Thyroid gland (tissue), 4 donors: ENCODE data around the gene UBE2V1. TPM values are rescaled to one million over a fixed set of nuclear protein-coding genes. Genes with fewer than 3 reads are reported as not detected.
"Not testable (repeated sequence)": the region's sequence is repeated elsewhere in the genome, so short reads cannot be mapped to it uniquely, and the experiment has no call there.

Experiments used
- DNase-seq, 2 donors: peaks; one replicate each; pipeline ENCODE4 v3.0.0-alpha.2; 2019
- H3K27ac ChIP-seq, 3 donors: fragments of 200-600 bp; sonication (generic); 1 replicate in 2 of 3; 2 replicates in 1 of 3; pipeline ENCODE4 v1.5.1; 2016 to 2019; ENCODE audit warnings: mild to moderate bottlenecking in 1 of 3, moderate library complexity in 1 of 3
- H3K27me3 ChIP-seq: fragments of 200-600 bp; sonication (generic); one replicate; pipeline ENCODE4 v1.5.1; 2019
- H3K36me3 ChIP-seq, 2 donors: fragments of 200-600 bp; sonication (generic); one replicate each; pipeline ENCODE4 v1.5.1; 2016 to 2019
- H3K4me1 ChIP-seq, 2 donors: fragments of 200-600 bp; sonication (generic); one replicate each; pipeline ENCODE4 v1.5.1; 2017 to 2019
- H3K4me3 ChIP-seq, 3 donors: fragments of 200-600 bp; sonication (generic); replicated peaks in 1 of 3; 1 replicate in 2 of 3; 2 replicates in 1 of 3; pipeline ENCODE4 v1.5.1; 2016; ENCODE audit warnings: mild to moderate bottlenecking in 1 of 3
- H3K9me3 ChIP-seq: fragments of 200-600 bp; sonication (generic); one replicate; pipeline ENCODE4 v1.5.1; 2017
- POLR2A ChIP-seq, 2 donors: fragments of 450-650 bp; IDR thresholded peaks; one replicate each; pipeline ENCODE4 v1.6.1; 2017; ENCODE audit warnings: antibody characterized with exemption in 2 of 2, mild to moderate bottlenecking in 2 of 2, moderate library complexity in 1 of 2
- WGBS, 2 donors: methylation state at CpG; one replicate each; pipeline ENCODE4 v1.1.5; 2017; 5-methylcytosine and 5-hydroxymethylcytosine counted together
- intact Hi-C: fragments of 100-400 bp; cut with DNase I; formaldehyde crosslinking; loops from one replicate; pipeline ENCODE4 v1.15.1; 2023
- total RNA-seq, 4 donors: library from RNA; depleted of rRNA; stranded (reverse); fragments of >200 nt; gene quantifications; one replicate each; pipeline ENCODE4 v1.2.3, GENCODE V29; 2016
- TF ChIP-seq, protein P1 (sequence below), 6 experiments: fragments of 200-600 bp in 3 of 6; fragments of 450-650 bp in 3 of 6; sonication (generic) in 3 of 6; IDR thresholded peaks; one replicate each; pipeline ENCODE4 v1.5.1; 2016 to 2019; ENCODE audit warnings: antibody characterized with exemption in 6 of 6, mild to moderate bottlenecking in 2 of 6, inconsistent platforms in 1 of 6, moderate library complexity in 1 of 6

UBE2V1 gene
- total RNA-seq, 4 donors from 2014 or later = 77.3 to 110 (median 92.3) TPM

DNA sequence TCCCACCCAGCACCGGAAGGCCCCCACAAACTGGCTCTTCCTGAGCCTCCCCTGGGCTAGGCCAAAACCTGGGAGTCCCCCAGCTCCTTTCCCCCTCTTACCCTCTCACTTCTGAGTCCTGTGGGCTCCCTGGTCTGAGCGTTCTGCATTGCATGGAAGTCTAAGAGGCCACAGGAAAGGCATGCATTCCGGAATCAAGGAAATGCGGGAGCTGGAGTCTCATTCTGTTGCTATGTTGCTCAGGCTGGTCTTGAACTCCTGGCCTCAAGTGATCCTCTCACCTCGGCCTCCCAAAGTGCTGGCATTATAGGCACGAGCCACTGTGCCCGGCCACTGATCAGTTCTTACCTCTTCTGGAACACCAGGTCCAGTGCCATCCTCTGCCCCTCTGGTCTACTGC lies 45.9 kb downstream of the UBE2V1 start:
- H3K36me3 ChIP-seq = no peaks in the 10 kb centered on the region
- H3K9me3 ChIP-seq = no peaks in the 10 kb centered on the region
- intact Hi-C loops = no loop called here
- no peak overlapping the region for H3K27ac ChIP-seq
- H3K4me1 ChIP-seq = peaks cover 0 to 8% of the 10 kb centered on the region in 2 donors
- H3K4me3 ChIP-seq = no peak overlapping the region
- 91 to 95% methylated on average over 6 to 7 of the region's 7 CpGs for WGBS, 2 donors
- TF ChIP-seq POLR2A (IDR thresholded peaks at IDR 0.05) = no peak
- TF ChIP-seq, protein P1, sequence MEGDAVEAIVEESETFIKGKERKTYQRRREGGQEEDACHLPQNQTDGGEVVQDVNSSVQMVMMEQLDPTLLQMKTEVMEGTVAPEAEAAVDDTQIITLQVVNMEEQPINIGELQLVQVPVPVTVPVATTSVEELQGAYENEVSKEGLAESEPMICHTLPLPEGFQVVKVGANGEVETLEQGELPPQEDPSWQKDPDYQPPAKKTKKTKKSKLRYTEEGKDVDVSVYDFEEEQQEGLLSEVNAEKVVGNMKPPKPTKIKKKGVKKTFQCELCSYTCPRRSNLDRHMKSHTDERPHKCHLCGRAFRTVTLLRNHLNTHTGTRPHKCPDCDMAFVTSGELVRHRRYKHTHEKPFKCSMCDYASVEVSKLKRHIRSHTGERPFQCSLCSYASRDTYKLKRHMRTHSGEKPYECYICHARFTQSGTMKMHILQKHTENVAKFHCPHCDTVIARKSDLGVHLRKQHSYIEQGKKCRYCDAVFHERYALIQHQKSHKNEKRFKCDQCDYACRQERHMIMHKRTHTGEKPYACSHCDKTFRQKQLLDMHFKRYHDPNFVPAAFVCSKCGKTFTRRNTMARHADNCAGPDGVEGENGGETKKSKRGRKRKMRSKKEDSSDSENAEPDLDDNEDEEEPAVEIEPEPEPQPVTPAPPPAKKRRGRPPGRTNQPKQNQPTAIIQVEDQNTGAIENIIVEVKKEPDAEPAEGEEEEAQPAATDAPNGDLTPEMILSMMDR (IDR thresholded peaks at IDR 0.05) = no peak
- DNase-seq = no peak
- no peaks in the 10 kb centered on the region for H3K27me3 ChIP-seq

DNA sequence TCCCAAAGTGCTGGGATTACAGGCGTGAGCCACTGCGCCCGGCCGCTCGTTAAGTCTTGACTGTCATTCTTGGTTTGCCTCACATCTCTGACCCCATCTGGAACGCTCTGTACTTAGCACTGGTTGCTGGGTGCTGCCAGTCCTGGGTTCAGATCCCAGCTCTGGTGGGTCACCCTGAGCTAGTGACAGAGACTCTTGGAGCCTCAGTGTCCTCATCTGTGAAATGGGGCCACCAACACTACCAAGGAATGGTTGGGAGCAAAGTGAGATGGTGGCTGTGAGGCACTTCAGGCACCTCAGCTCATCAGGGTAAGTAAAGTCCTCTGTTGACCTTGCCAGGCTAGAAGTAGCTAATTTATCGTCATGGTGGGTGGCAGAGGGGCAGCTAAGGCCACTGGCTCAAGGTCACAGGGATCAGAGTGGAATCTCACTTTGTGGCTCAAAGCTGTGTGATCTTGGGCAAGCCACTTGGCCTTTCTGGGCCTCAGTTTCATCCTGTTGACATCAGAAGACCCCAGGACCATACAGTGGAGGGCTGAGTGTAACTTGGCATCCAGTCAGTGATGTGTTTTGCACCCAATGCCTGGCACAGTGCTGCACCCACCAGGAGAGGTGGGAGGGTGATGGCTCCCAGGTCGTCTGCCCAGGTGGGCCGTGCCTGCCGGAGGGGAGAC lies 46.7 kb downstream of the UBE2V1 start:
- intact Hi-C loops = no loop called here
- 97 to 98% methylated on average over 10 of the region's 10 CpGs for WGBS, 2 donors
- Histone ChIP-seq H3K9me3 (no peaks in the 10 kb centered on the region), H3K4me1 (peaks cover 0 to 8% of the 10 kb centered on the region in 2 donors), H3K4me3 (no peak overlapping the region), H3K36me3 (no peaks in the 10 kb centered on the region), H3K27me3 (no peaks in the 10 kb centered on the region), H3K27ac (no peak overlapping the region)
- no peak for TF ChIP-seq POLR2A (IDR thresholded peaks at IDR 0.05)
- TF ChIP-seq, protein P1 (IDR thresholded peaks at IDR 0.05) = no peak
- DNase-seq = no peak

DNA sequence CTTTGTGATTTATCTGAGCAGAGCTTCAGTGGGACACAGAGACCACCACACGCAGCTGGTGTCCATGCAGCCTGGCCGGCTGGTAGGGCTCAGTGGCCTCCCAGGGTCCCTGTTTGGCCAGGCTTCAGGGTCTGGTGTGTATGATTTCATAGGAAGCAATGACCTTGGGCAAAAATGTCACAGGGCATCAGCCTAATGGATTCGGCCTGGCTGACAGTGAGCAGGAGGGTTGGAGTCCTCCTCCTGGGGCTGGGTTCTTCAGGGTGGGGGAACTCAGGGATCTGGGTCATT lies 47.7 kb downstream of the UBE2V1 start:
- no peak for TF ChIP-seq POLR2A (IDR thresholded peaks at IDR 0.05)
- TF ChIP-seq, protein P1 (IDR thresholded peaks at IDR 0.05) = no peak
- intact Hi-C loops = no loop called here

DNA sequence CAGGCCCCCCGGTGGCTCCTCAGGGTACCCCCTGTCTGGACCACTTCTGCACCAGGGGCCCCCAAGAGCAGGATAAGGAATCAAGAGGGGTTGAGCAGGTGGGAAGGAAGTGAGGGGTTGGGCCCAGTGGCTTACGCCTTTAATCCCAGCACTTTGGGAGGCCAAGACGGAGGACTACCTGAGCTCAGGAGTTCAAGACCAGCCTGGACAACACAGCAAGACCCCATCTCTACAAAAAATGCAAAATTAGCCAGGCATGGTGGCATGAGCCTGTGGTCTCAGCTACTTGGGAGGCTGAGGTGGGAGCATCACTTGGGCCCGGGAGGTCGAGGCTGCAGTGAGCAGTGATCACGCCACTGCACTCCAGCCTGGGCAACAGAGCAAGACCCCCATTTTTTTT lies 49.2 kb downstream of the UBE2V1 start:
- H3K4me3 ChIP-seq, H3K27ac ChIP-seq, DNase-seq, intact Hi-C loops, H3K36me3 ChIP-seq, H3K27me3 ChIP-seq, H3K9me3 ChIP-seq: not testable (repeated sequence)
- WGBS, 2 donors = 94 to 100% methylated on average over 5 to 6 of the region's 6 CpGs
- peaks cover 0 to 18% of the 10 kb centered on the region in 2 donors for H3K4me1 ChIP-seq

More for the DNA sequence above, 47.7 kb downstream of the UBE2V1 start:
- DNase-seq = no peak
- H3K4me3 ChIP-seq = no peak overlapping the region
- WGBS, 2 donors = 96 to 100% methylated on average over 2 to 3 of the region's 3 CpGs
- H3K27me3 ChIP-seq = no peaks in the 10 kb centered on the region
- H3K36me3 ChIP-seq = no peaks in the 10 kb centered on the region
- H3K27ac ChIP-seq = no peak overlapping the region
- peaks cover 0 to 12% of the 10 kb centered on the region in 2 donors for H3K4me1 ChIP-seq
- no peaks in the 10 kb centered on the region for H3K9me3 ChIP-seq

DNA sequence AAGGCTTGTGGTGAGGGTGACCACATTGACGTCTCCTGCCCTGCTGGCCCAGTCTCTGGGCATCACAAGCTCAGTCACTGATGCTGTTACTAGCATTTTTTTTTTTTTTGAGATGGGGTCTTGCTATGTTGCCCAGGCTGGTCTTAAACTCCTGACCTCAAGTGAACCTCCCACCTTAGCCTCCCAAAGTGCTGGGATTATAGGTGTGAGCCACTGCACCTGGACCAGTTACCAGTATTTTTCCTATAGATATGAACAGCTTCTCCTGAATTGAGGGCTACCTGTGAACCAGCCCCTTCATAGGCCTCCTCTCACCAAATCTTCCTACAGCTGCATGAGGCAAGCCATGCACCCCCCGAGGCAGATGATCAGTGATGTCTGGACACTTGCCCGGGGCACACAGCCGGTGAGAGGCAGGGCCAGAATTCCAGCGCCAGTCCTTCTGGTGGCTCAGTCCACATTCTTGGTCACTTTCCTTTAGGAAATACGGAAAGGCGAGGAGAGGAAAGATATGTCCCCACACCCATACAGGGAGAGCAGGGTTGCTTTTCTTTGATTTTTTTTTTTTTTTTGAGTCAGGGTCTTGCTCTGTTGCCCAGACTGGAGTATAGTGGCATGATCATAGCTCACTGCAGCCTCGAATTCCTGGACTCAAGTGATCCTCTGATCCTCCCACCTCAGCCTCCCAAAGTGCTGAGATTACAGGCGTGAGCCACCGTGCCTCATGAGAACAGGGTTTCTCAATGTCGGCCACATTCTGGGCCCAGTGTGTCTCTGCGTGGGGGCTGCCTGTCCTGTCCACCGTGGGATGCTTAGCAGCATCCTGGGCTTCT lies 50.7 kb downstream of the UBE2V1 start:
- Histone ChIP-seq H3K4me3 (no peak overlapping the region), H3K27me3 (no peaks in the 10 kb centered on the region), H3K4me1 (peaks cover 7 to 33% of the 10 kb centered on the region in 2 donors), H3K27ac (no peak overlapping the region), H3K9me3 (no peaks in the 10 kb centered on the region), H3K36me3 (no peaks in the 10 kb centered on the region)
- intact Hi-C loops = no loop called here
- DNase-seq = no peak
- TF ChIP-seq, protein P1 (IDR thresholded peaks at IDR 0.05) = no peak
- no peak for TF ChIP-seq POLR2A (IDR thresholded peaks at IDR 0.05)
- WGBS, 2 donors = 81 to 92% methylated on average over 12 to 13 of the region's 13 CpGs
